KOPT-K1 (cell line): ENCODE results near the gene CHSY3.

Experiments
- H3K27ac ChIP-seq: fragments of 200-600 bp; sonication (generic); 2 replicates; pipeline ENCODE4 v1.5.1; 2016; ENCODE audit warnings: antibody characterized with exemption, mild to moderate bottlenecking, low read depth, low read length; ENCODE audit not compliant: poor library complexity, severe bottlenecking
- H3K36me3 ChIP-seq: fragments of 200-600 bp; sonication (generic); 2 replicates; pipeline ENCODE4 v1.5.1; 2017; ENCODE audit warnings: antibody characterized with exemption, mild to moderate bottlenecking, low read length, moderate library complexity; ENCODE audit not compliant: insufficient read depth
- H3K9me3 ChIP-seq: fragments of 200-600 bp; sonication (generic); 2 replicates; pipeline ENCODE4 v1.5.1; 2017; ENCODE audit warnings: antibody characterized with exemption, low read length, mild to moderate bottlenecking; ENCODE audit not compliant: insufficient read depth, poor library complexity, severe bottlenecking

CHSY3 gene

DNA sequence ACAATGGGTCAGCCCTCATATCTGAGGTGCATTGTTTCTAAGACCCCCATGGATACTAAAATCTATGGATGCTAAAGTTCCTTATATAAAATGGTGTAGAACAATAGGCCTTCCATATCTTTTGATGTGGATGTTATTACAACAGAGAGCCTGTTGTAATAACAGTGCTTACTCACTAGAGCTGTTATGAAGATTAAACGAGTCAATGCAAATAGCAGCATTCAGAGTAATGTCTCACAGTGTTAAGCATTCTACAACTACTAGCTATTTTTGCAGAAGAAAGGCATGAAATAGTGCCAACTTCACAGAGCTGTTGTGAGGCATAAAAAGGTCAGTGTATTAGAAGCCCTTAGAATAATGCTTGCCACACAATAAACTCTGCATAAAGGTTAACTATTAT lies 13.0 kb downstream of the CHSY3 start:
- Histone ChIP-seq H3K27ac (no peak overlapping the region), H3K36me3 (no peaks in the 10 kb centered on the region), H3K9me3 (no peaks in the 10 kb centered on the region)

DNA sequence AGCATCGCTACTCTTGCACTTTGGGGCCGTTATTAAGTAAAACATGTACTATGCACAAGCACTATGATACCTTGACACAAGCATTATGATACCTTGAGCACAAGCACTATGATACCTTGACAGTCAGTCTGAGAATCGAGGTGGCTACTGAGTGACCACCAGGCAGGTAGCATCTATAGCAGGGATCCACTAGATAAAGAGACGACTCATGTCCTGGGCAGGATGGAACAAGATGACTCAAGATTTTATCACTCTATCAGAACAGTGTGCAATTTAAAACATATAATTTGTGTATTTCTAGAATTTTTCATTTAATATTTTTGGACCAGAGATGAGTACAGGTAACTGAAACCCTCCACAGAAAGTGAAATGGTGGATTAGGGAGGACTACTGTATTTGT lies 16.9 kb downstream of the CHSY3 start:
- no peaks in the 10 kb centered on the region for H3K36me3 ChIP-seq
- H3K9me3 ChIP-seq = no peaks in the 10 kb centered on the region
- no peak overlapping the region for H3K27ac ChIP-seq

DNA sequence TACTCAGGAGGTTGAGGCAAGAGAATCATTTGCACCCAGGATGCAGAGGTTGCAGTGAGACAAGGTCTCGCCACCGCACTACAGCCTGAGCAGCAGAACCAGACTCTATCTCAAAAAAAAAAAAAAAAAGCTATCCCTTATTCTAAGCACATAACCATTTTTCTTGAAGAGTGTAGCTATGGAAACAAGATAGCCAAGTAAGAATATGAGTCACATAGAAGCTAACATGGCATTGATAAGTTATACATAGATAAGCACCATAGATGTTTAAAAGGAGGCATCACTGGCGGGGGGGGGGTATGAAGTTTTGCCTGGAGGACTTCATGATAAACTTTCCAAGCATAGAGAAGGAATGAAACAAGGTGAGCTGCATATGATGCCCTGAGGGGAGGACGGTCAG lies 26.0 kb downstream of the CHSY3 start:
- Histone ChIP-seq H3K9me3 (no peaks in the 10 kb centered on the region), H3K36me3 (no peaks in the 10 kb centered on the region), H3K27ac (no peak overlapping the region)

DNA sequence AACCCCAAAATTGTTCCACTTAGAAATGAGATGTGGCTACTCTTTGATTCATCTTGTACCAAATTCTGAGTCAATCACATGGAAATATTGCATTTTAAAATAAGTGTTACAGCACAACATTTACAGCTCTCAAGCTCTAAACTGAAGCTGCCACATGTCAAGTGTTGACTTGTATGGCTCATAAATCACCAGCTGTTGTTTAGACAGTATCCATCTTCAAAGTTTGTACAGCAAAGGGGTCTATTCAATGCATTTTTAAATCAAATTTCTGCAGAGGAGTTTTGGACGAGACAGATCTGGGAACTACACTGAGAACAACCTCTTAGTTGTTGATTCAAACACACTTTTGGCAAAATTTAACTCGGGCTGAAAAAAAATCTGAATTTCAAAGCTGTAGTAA lies 31.4 kb downstream of the CHSY3 start:
- H3K9me3 ChIP-seq = no peaks in the 10 kb centered on the region
- no peaks in the 10 kb centered on the region for H3K36me3 ChIP-seq
- no peak overlapping the region for H3K27ac ChIP-seq

DNA sequence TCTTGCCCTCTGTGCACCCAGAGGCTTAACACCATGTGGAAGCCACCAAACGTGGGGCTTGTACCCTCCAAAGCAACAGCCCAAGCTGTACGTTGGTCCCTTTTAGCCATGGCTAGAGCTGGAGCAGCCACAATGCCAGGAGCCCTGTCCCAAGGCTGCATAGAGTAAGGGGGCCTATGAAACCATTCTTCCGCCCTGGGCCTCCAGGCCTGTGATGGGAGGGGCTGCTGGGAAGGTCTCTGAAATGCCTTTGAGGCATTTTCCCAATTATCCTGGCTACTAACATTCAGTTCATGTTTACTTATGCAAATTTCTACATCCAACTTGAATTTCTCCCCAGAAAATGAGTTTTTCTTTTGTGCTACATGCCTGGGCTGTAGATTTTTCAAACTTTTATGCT lies 33.8 kb downstream of the CHSY3 start:
- no peaks in the 10 kb centered on the region for H3K36me3 ChIP-seq
- no peak overlapping the region for H3K27ac ChIP-seq
- H3K9me3 ChIP-seq = no peaks in the 10 kb centered on the region

DNA sequence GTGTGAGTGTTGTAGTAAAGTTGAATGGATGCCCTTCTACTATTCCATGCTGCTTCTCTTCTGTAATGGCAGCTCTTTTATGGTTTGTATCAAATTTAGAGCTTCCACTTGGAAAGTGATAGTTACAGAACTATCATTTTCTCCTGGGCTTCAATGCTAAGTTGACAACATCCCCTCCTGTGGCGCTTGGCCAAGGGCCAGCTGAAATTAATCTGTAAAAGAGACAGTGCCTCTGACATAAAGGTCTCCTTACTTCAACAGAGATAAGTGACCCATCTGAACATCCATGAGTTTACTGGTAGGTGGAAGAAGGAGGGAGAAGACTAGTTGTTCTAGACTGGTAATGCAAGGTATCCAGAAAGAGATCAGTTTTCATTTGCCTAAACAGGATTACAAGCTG lies 39.7 kb downstream of the CHSY3 start:
- Histone ChIP-seq H3K27ac (no peak overlapping the region), H3K9me3 (no peaks in the 10 kb centered on the region), H3K36me3 (no peaks in the 10 kb centered on the region)

DNA sequence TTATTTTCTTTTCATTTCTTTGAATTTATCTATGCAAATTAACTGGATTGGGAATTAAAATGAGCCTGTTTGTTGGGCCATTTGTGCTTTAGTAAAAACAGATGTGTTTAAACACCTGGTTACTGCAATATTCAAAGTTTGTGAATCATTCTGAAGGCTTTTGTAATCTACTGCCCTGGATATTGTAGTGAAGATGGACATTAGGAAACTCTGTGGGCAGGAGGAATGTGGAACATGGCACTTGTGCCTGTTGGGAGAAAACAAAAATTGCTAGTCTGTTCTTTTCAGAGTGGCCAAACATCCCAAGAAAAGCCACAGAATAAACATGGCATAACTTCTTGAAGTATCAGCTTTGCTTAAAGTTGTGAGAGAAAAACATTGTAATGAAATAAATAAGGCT lies 40.8 kb downstream of the CHSY3 start:
- Histone ChIP-seq H3K27ac (no peak overlapping the region), H3K9me3 (no peaks in the 10 kb centered on the region), H3K36me3 (no peaks in the 10 kb centered on the region)

DNA sequence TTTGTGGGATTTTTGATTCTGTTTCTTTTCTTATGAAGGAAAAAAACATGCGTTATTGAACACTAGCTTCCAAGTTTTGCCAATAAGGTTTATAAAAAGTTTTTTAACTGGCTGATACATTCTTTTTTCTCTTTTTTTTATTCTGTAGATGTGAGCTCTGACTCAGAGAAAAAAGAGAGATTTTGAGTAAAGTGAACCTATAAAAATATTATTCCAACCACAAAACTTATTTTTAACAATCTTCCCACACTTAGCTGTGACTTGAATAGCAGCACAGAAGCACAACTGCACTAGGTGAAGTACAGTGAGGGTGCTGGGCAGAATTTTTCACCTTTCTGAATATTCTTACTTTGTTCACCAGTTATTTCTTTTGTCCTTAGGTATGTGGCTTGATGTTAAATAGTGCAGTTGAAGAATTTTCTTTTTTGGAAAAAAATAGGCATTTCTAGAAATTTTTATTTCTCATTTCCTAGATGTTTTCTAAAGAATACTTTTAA lies 41.6 kb downstream of the CHSY3 start:
- Histone ChIP-seq H3K9me3 (no peaks in the 10 kb centered on the region), H3K27ac (no peak overlapping the region), H3K36me3 (no peaks in the 10 kb centered on the region)

DNA sequence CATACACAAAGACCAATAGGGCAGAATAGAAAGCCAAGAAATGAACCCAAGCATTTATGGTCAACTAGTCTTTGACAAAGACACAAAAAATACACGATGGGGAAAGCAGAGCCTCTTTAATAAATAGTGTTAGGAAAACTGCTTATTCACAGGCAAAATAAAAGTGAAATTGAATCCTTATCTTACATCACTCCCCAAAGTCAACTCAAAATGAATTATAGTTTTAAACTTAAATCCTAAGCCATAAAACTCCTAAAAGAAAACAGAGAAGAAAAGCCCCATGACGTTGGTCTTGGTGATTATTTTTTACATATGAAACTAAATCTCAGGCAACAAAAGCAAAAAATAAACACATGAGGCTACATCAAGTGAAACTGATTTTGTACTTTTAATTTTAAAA lies 46.8 kb downstream of the CHSY3 start:
- no peak overlapping the region for H3K27ac ChIP-seq
- H3K36me3 ChIP-seq = no peaks in the 10 kb centered on the region
- H3K9me3 ChIP-seq = no peaks in the 10 kb centered on the region

DNA sequence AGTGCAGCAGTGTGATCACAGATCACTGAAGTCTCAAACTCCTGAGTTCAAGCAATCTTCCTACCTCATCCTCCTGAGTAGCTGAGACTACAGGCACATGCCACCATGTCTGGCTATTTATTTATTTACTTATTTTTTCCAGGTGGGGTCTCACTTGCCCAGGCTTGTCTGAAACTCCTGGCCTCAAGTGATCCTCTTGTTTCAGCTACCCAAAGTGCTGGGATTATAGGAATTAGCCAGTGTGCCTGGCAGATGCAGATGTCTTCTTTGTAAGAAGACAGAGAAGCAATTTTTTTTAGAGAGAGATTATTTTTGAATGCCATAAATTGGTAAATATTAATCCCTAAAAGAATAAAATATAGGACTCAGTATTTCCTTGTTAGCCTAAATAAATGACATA lies 54.3 kb downstream of the CHSY3 start:
- no peak overlapping the region for H3K27ac ChIP-seq
- no peaks in the 10 kb centered on the region for H3K9me3 ChIP-seq
- H3K36me3 ChIP-seq = no peaks in the 10 kb centered on the region

DNA sequence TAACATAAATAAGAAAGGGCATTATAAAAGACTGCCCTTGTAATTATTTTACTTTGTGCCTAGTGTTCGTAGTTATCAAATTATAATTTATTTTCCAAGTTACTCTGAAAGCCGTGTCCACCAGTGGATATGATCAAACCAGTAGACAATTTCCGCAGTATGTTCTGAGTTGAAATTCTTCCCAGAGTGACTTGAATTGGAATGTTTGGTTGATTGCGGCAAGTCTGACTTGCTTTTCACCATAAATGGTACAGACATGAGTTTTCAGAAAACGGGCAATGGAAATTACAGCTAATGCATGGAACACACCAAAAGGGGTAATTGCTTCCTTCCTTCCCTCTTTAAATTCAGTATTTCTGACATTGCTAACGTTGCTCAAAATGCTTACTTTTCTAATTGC lies 56.6 kb downstream of the CHSY3 start:
- no peak overlapping the region for H3K27ac ChIP-seq
- H3K36me3 ChIP-seq = no peaks in the 10 kb centered on the region
- H3K9me3 ChIP-seq = no peaks in the 10 kb centered on the region

DNA sequence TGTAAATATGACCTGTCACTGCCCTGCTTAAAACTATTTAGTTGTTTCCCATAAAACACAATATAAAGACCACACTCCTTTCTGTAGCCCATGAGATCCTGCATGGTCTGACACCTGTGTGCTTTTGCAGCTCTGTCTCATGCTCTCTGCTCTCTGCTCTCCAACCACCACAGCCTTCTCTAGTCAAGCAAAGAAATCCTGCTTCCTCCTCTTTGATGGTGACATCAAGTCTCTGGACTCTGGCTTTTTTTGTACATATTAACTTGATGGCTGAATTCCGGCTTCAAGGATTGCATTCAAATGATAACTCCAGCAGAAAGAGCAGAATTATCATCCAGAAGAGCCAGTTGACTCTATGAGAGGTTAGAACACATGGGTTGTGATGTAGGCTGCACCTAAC lies 58.2 kb downstream of the CHSY3 start:
- H3K27ac ChIP-seq = no peak overlapping the region
- no peaks in the 10 kb centered on the region for H3K36me3 ChIP-seq
- no peaks in the 10 kb centered on the region for H3K9me3 ChIP-seq

DNA sequence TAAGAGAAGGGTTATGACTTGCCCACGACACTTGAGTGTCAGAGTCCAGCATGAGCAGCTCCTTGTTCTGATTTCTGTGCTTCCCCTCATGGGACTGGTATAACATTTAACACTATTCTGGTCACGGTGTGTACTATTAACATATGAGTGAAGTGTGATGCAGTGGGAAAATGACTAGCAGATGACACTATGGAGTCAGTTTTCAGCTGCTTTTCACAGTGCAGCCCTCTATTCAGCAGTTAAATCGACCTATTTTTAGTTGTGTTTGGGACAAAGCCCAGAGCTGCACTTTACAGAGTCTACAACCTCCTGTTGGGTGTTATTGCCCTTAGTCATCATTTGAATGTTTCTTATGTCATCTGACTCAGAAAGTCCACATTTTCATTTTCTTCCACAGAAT lies 59.1 kb downstream of the CHSY3 start:
- H3K36me3 ChIP-seq = no peaks in the 10 kb centered on the region
- no peaks in the 10 kb centered on the region for H3K9me3 ChIP-seq
- H3K27ac ChIP-seq = no peak overlapping the region

DNA sequence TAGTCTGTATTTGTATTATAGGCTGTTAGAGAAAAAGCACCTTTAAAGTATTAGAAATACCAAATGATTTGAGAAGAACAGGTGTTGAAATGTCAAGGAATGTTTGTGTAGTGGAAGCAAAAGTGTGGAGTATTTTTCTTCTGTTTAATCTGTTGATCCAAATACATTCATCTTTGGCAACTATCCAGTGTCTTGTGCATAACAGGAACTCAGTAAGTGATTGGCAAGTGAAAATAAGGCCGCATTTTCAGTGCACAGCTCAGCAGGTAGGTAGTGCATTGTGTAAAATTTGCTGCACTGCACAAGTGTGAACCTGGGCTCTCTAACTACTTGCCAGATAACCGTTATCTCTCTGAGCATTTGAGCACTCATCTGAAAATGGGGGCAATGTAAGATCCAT lies 61.8 kb downstream of the CHSY3 start:
- H3K36me3 ChIP-seq = no peaks in the 10 kb centered on the region
- no peaks in the 10 kb centered on the region for H3K9me3 ChIP-seq
- no peak overlapping the region for H3K27ac ChIP-seq

DNA sequence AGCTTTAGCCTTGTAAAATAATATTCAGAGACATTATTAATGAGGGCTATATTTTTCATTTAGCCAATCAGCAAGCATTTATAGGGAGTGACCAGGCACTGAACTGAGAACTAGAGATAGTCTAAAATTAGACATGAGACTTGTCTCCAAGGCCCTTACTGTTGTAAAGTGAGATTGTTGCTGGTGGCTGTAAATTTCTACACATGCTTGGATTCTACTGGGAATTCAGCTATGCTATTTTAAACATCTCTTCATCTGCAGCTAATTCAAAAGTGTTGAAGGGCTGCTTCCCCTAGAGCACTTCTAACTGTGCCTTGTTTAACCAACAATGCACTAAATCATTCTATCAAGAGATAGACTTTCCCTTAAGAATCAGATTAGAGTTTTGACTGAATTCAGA lies 67.4 kb downstream of the CHSY3 start:
- Histone ChIP-seq H3K36me3 (no peaks in the 10 kb centered on the region), H3K9me3 (no peaks in the 10 kb centered on the region), H3K27ac (no peak overlapping the region)

DNA sequence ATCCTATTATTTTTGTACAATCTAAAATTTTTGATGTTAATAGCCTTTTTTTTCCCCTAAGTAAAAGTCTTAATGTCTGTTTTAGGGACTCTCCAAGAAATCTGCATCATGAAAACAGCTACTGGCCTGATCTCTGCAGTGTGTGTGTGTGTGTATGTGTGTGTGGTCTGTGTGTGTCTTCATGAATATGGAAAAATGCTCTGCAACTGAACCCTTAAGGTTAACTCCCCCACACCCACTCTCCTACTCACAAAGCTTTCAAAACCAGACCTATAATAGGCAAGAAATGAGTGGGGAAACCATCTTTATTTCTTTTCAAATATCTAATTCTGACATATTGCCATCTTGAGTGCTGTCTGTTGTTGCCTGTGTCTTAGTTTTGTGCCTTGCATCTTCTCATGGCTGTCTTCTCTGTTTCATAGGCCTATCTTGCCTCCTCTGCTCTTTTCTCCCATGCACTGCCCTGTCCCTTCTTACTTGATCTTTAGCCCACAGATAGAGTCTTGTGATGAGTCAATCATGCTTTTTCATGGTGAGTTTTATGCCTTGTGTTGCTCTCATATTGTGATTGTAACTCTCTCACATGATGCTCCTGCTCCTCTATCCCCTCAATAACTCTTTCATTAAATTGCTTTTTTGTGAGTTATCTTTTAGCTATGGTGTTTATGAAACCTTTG lies 68.3 kb downstream of the CHSY3 start:
- Histone ChIP-seq H3K36me3 (no peaks in the 10 kb centered on the region), H3K9me3 (no peaks in the 10 kb centered on the region), H3K27ac (no peak overlapping the region)
